Measurements from ENCODE around the gene RPL37. TPM values are rescaled to one million over a fixed set of nuclear protein-coding genes. Genes with fewer than 3 reads are reported as not detected.
"Not testable (repeated sequence)": the region's sequence is repeated elsewhere in the genome, so short reads cannot be mapped to it uniquely, and the experiment has no call there.

The RPL37 gene
- polyA plus RNA-seq, 3 donors = 968 to 2,235 (median 1,717) TPM

GRCh38 chr5:40841068-40841805 is 6.2 kb upstream of the RPL37 start, which contains the start of gene CARD6:
TSS of gene CARD6 (plus strand) at chr5:40841367. CDS start at chr5:40841383, 16 bp downstream.
- WGBS, 3 donors = 14 to 38% (median 15%) methylated on average over 9 of the region's 9 CpGs
- H3K27ac ChIP-seq (ENCODE audit: low read depth, low read length) = no peak within 1 kb of the TSS

GRCh38 chr5:40838086-40838485 is 3.1 kb upstream of the RPL37 start:
- no peak overlapping the region for H3K27ac ChIP-seq (ENCODE audit: low read depth, low read length)
- 74 to 92% (median 84%) methylated on average over 6 of the region's 6 CpGs for WGBS, 3 donors

GRCh38 chr5:40834391-40834848 is 602 bp downstream of the RPL37 start:
- peak overlapping the region; percentile 90 for H3K27ac ChIP-seq (ENCODE audit: low read depth, low read length)
- WGBS, 3 donors = 0 to 1% (median 1%) methylated on average over 21 of the region's 21 CpGs

- WGBS, 3 donors = 20 to 53% (median 42%) methylated on average over 13 of the region's 13 CpGs
- H3K27ac ChIP-seq (ENCODE audit: low read depth, low read length) = no peak overlapping the region
These were observed 1.3 kb downstream of the RPL37 start for GRCh38 chr5:40833712-40834229.

- 76 to 82% (median 81%) methylated on average over 4 of the region's 4 CpGs for WGBS, 3 donors
These were observed 2.7 kb downstream of the RPL37 start for GRCh38 chr5:40832345-40832744.

GRCh38 chr5:40831346-40832210 is 3.4 kb downstream of the RPL37 start:
- 70 to 77% (median 77%) methylated on average over 4 of the region's 4 CpGs for WGBS, 3 donors
- no peak overlapping the region for H3K27ac ChIP-seq (ENCODE audit: low read depth, low read length)

More at GRCh38 chr5:40832345-40832744, 2.7 kb downstream of the RPL37 start:
- no peak overlapping the region for H3K27ac ChIP-seq (ENCODE audit: low read depth, low read length)

GRCh38 chr5:40829748-40830533 is 5.1 kb downstream of the RPL37 start:
- no peak overlapping the region for H3K27ac ChIP-seq (ENCODE audit: low read depth, low read length)
- WGBS, 3 donors = 91 to 97% (median 96%) methylated on average over 13 of the region's 13 CpGs

GRCh38 chr5:40828690-40829661 is 6.0 kb downstream of the RPL37 start:
- WGBS, 3 donors = 95 to 97% (median 97%) methylated on average over 3 of the region's 3 CpGs
- H3K27ac ChIP-seq (ENCODE audit: low read depth, low read length) = no peak overlapping the region

- H3K27ac ChIP-seq (ENCODE audit: low read depth, low read length) = no peak overlapping the region
- 84 to 89% (median 88%) methylated on average over 3 of the region's 3 CpGs for WGBS, 3 donors
These were observed 6.9 kb downstream of the RPL37 start for GRCh38 chr5:40828021-40828631.

- WGBS, 3 donors = 86 to 91% (median 91%) methylated on average over 14 of the region's 14 CpGs
- no peak overlapping the region for H3K27ac ChIP-seq (ENCODE audit: low read depth, low read length)
These were observed 7.6 kb downstream of the RPL37 start for GRCh38 chr5:40827188-40827977.

- H3K27ac ChIP-seq (ENCODE audit: low read depth, low read length) = no peak overlapping the region
- 93 to 95% (median 93%) methylated on average over 5 of the region's 5 CpGs for WGBS, 3 donors
These were observed 8.4 kb downstream of the RPL37 start for GRCh38 chr5:40826489-40827187.

GRCh38 chr5:40825461-40826043 is 9.5 kb downstream of the RPL37 start:
- 90 to 94% (median 93%) methylated on average over 11 of the region's 11 CpGs for WGBS, 3 donors
- not testable (repeated sequence) for H3K27ac ChIP-seq (ENCODE audit: low read depth, low read length)

- 27 to 47% methylated on average over 1 of the region's 1 CpG; no CpG with 5 or more reads in 1 of the 3 donors for WGBS, 3 donors
- no peak overlapping the region for H3K27ac ChIP-seq (ENCODE audit: low read depth, low read length)
These were observed 11.6 kb downstream of the RPL37 start for GRCh38 chr5:40823459-40823858.

- 71 to 87% (median 80%) methylated on average over 2 of the region's 2 CpGs for WGBS, 3 donors
- no peak overlapping the region for H3K27ac ChIP-seq (ENCODE audit: low read depth, low read length)
These were observed 21.2 kb downstream of the RPL37 start for GRCh38 chr5:40813698-40814281.

- WGBS, 3 donors = 2 to 43% (median 34%) methylated on average over 1 of the region's 1 CpG
- H3K27ac ChIP-seq (ENCODE audit: low read depth, low read length) = no peak overlapping the region
These were observed 22.9 kb downstream of the RPL37 start for GRCh38 chr5:40812125-40812524.
